ENCODE results near the gene SPATA31E1.

GRCh38 chr9:87882627-87883026, at the start of gene SPATA31E1:
- TF ChIP-seq CTCF (IDR thresholded peaks at IDR 0.05) = no peak
- TF ChIP-seq POLR2A (IDR thresholded peaks at IDR 0.05) = no peak
